Stimulated activated CD4-positive, alpha-beta T cell treated with anti-CD3 and anti-CD28 coated beads, TNF-alpha, amount 100 ng/mL, for 4 hours (primary cell): ENCODE measurements around the gene SLC1A3.

Experiments used
- DNase-seq, 3 experiments: peaks; one replicate each; pipeline ENCODE4 v3.0.0-alpha.2; 2020; ENCODE audit warnings: low read depth in 3 of 3

Gene SLC1A3

DNA sequence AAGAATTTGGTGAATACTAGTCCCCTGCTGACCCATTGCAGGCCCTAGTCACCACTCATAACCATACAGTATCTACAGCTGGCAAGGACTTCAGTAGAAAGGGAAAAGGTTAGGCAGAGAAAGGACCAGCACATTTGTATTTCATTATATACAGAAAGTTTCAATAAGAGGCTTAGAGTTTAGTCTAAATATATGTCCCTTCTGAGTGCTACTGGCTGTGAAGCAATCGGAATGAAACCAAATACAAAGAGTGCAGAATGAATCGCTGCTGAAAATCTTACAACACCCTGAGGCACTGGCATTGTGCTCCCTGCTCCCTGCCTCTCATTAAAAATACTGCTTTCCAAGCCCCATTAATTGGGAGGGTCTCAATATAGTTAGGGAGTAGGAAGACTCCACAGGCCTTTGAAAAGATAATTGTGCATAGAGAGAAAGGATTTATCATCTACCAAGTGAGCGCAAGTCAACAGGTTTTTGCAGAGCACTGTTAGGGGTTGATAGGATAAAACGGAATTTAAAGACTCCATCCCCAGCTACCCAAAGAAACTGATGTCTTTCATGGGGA is 110.8 kb downstream of the SLC1A3 start:
- DNase-seq, result no peak

DNA sequence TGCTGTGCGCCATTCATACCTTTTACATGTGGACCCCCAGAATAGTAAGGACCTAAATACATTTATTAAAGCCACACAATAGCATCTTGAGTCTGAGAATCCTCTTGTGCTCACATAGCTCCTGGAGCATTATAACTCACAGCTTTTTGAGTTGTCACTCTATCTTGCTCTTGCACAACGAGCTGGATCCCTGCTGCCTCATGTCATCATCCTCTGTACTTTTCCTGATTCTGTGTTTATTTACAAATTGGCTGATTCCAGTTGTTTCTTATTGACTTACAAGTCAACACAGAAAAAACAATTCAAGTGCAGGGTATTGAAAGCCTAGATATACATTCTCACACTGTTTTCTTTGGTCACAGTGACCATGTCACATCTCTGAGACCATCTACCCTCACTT is 112.9 kb downstream of the SLC1A3 start:
- no peak for DNase-seq

DNA sequence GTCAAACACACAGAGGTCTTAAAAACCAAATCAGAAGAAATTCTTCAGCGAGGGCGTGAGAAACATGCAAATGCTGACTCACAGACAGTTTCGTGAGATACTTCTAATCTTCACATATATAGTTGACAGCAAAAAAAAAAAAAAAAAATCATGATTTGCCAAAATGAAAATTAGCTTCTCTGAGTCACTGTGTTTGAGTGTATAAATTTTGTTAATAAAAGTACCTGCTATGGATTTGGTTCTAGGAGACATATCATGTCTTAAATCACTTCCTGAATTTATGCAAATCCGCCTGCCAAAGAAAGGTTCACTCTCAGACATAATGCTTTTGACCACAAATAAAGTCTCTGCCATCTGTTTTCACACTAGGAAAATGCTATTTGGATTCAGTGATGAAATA is 114.3 kb downstream of the SLC1A3 start:
- no peak for DNase-seq

DNA sequence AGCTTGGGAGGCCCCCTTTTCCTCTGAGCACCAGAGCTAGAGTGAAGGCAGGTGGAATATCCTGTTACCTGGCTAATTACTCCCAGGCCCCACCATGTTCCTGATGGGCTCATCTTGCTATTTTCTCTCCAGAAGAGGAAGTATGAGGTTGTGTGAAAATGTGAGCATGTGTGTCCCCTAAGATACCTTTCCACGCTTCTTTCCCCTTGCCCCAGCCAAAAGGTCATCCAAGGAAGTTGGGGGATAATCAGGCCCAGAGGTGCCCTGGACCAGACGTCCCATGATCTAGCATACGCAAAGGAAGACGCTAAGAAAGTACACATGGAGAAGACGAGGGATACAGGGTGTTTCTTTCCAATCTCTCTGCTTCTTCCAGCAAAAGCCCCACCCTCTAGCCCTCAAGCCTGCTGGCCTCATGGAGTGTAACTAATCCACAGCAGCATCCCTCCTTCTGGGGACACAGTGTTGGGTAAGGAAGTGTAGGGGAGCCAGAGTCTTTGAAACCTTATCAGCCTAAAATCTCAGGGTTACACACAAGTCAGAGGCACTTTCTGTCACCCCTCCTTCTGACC is 115.3 kb downstream of the SLC1A3 start:
- no peak for DNase-seq

DNA sequence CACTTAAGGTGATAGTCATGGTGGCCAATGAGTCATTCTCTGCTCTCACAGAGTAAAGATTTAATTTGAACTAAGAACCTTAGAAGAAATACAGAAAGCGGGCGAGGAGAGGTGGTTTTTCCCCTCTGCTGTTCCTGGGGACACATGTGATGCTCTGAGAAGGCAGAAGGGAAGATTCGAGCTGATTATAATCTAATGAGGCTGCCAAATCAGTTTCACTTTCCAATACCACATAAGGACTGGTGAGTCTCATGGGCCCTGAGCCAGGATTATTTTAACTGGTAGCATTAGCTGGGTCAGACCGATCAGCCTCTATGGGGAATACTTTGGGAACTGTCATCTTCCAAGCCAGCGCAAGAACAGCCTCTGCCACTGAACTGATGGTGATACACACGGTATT is 116.5 kb downstream of the SLC1A3 start:
- no peak for DNase-seq

DNA sequence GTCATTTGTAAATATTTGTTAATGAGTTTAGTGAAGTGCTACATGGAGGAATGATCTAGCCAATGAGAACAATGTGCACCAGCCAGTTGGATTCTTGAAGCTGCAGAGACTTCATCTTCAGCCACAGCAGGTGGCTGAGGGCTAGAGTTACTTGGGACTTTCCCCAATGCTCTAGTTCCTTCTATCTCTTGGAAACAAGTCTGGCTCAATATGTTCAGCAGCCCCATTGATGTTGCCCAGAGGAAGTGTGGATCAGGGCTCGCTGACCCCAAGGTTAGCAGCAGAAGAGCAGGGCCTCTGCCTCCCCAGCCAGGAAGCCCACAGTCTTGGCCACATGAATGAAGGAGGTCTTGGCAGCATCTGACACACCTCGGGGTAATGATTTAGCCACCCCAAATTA is 117.5 kb downstream of the SLC1A3 start:
- DNase-seq, result no peak

DNA sequence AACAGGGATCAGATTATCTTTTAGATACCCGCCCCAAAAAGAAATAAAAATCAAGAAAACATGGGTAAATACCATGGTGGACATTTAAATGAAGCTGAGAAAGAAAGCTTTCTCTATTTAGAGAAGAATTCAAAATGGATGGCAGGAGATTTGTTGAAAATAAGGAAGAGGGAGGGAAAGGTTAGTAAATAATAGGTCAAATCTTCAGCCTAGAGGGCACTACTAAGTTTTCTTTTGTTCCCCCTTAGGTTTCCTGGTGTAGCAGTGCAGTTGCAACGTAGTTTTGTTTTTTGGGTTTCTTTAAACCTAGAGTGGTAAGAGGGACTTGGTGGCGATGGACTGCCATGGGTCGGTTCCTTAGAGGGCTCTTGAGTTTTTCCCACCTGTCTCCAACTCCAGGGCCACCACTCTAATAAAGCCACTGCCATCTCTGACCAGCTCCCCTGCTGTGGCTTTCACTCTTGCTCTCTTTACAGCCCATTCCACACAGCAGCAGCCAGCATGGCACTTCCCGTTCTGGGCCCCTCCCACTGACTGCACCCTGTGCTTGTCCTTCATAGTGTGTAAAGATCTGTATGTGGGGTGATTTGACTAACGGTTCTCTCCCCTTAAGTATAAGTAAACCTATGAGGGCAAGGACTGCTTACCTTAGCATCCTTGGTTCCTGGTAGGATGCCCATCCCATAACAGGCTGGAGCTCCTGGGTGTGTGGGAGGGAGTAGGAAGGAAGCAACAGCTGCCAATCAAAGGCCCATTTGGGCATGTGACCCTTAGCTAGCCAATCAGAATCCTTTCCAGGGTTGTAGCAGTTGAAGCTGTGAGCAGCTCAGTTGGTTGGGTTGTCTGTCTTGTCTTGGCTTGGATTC is 118.3 kb downstream of the SLC1A3 start:
- no peak for DNase-seq

DNA sequence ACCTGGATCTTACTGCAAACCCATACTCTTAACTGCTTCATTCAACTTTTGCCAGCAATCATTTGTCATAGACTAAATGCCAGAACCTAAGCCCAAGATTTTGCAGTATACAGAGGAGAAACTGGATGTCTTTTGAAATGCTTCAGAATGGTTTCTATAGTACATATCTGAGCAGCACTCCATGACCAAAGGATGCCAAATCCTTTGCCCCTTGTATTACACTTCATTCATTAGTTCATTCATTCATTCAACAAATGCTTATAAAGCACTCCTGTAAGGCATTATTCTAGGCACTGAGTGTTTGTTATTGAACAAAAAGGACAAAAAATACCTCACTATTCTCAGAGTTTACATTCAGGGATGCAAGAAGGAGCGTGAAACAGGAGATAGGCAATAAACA is 119.9 kb downstream of the SLC1A3 start:
- DNase-seq, result no peak

DNA sequence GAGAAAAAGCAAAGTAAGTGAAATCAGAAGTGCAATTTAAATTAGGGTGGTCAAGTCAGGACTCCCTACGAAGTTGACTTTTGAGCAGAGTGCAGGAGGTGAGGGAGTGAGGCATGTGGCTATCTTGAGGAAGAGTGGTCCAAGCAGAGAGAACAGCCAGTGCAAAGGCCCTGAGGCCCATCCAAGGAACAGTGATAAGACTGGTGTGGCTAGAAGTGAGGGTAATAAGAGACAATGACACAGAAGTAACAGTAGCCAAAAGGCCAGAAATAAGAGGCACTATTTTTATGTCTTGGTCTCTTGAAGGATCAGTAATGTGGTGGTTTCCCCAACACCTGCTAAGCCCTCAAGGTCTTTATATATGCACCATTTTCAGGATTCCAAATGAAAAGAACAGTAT is 120.4 kb downstream of the SLC1A3 start:
- DNase-seq, result no peak

DNA sequence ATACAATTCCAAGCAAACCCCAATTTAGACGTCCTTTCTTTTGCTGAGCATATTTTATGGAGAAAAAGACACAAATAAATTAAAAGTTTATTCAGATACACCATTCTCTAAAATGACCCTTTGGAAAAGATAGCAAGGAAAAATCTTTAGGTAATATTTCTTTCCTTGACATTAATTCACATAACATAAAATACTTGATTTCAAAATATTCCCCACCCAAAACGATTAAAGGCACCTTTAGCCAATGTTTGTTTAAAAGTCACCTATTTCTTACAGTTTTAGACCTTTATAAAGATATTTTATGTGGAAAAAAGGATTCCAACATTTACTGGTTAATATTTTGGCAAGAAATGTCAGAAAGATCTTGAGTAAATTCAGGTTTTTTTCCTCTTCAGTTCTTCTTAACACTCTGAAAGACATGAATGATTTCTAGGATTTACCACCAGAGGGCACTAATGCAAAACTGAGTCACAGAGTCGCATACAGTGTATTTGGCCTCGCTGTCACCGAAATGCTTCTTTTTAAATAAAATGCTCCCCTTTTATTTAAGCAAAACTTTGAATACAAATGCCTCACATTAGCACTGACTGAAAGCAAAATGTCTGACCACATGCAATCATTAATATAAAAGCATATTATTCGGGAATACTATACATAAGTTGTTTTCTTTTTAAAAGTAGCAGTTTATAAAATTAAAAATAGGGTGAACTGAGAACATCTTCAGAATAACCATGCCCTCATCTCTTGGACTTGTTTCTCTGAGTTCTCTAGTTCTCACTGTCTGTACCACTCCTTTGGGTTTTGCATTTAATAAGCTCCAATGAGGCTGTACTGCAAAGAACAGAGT is 122.5 kb downstream of the SLC1A3 start:
- DNase-seq, result no peak

DNA sequence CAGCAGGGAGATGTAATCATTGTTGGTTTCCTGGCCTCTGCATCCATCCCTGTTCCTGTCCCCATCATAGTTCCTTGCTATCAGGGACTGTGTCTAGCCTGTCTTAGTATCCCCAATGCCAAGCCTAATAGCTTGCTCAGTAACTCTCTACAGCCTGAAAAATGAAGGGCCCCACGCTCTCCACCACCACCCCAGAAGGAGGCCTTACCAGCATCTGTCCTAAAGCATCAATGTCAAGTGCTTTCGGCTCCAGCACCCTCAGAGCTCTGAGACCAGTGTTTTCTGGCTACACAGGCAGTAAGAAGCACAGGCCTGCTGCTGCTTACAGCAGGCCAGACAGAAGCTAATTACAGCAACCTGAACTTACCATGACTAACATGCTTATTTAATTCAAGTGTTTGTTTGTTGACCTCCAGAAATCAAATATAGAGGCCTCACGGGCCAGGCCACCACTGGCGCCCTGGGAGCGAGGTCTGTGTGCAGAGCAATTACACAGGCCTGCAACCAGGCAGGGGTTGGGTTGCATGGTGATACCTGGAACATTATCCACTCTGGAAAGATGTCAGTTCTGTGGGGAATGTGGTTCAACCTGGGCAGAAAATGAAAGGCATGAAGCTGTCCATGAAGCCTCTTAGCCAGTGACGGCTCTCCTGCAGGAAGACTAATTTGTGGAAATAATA is 124.3 kb downstream of the SLC1A3 start:
- DNase-seq, result no peak

DNA sequence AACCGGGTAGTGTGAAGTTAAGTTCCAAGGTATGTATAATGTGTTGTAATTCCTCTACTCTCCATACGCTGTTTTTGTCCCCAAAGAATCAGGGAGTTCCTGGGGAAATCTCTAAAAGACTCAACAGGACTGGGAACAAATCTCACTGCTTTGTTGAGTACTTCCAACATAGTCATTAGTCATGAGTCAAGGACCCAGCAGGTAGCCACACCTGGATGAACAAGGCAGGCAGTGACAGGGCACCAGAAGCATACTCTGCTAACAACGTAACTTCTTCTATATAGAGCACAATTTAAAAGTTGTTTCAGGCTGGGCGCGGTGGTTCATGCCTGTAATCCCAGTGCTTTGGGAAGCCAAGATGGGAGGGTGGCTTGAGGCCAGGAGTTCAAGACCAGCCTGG is 126.8 kb downstream of the SLC1A3 start:
- DNase-seq, result no peak

DNA sequence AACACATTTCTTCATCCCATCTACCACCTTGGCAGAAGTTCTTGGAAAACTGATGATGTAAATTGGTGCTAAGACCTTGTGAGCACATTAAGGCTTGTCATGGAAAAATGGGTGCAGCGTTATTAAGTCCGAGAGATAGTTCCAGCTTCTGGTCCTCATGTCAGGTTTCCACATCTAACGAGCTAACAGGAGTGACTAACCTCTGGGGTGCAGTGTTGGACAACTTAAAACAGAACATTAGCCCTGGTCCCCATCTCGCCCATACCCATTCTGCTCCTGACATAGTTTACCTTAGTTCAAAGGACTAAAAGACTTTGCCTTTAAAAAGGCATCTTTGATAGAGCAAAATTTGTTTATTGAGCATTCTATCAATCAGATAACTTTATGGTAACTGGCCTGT is 128.0 kb downstream of the SLC1A3 start:
- DNase-seq, result no peak

DNA sequence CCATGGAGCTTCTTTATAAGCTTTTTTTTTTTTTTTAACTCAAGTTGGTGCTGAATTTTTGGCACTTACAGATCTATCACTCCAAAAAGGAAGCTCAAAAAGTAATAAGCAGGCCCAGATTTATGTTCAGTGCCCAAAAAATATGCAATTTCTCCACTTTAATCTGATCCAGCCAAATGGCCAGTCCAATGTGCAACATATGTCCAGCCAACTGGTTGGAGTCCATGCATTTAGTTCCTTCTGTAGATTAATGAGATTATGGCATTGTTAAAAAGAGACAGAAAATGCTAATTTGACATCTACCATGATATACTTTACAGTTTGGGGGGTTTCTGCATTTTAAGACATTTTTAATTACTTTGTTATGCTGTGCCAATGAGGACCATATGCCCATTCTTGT is 129.5 kb downstream of the SLC1A3 start:
- DNase-seq, result no peak
